HG03045 (cell line): ENCODE measurements around the gene MRTFA.
"Not testable (repeated sequence)": the region's sequence is repeated elsewhere in the genome, so short reads cannot be mapped to it uniquely, and the experiment has no call there.

Experiments used
- ATAC-seq: cut with Tn5 transposase; IDR thresholded peaks from one replicate; pipeline ENCODE4 v1.9.1; 2021; ENCODE audit warnings: mild to moderate bottlenecking, moderate library complexity; ENCODE audit not compliant: unreplicated experiment

The MRTFA gene

DNA sequence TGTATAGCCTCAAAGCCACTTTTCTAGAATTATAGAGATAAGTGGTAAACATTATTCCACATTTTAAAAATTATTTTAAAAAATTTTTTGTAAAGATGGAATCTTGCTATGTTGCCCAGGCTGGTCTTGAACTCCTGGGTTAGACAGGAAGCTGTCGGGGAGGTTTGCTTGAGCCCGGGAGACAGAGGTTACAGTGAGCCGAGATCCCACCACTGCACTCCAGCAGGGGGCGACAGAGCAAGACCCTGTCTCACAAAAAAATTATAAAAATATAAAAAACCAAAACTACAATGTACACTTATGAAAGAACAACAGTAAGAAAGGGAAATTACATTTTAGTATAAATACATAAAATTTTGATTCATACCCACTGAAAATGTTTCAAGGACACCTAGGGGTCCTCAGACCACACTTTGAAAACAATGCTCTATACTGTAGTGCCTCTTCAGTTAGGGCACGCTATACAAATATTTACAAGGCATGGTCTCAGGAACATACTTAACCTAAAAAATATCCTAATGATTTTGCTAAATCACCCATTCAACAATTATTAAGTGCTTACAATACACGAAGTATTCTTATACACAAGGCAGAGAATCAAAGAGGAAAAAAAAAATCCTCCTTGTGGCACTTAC lies 111.2 kb downstream of the MRTFA start:
- no peak for ATAC-seq

DNA sequence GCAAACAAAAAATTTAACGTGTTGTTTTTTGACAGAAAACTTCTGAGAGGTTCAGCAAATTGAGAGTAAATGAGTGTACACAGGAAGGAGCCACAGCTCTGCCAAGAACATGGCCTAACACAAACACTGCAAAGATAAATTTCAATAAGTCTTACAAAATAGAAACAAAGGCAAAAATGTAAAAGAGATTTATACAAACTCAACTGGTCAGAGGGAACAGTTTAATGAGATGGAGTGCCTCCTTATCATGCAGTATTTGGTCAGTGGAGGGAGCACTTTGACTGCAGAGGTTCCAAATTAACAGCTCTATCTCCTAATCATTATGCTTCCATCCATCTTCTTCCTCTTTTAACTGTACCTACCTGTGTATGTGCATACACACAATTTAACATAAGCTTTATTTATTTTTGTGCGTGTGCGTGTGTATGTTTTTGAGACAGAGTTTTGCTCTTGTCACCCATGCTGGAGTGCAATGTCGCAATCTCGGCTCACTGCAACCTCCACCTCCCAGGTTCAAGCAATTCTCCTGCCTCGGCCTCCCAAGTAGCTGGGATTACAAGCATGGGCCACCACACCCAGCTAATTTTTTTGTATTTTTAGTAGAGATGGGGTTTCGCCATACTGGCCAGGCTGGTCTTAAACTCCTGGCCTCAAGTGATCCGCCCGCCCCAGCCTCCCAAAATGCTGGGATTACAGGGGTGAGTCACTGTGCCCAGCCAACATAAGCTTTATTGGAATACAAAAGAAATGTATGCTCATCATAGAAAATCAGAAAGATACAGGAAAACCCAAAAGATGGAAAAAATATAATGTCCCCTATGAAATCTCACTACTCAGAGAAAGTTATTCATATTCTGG lies 111.9 kb downstream of the MRTFA start:
- no peak for ATAC-seq

DNA sequence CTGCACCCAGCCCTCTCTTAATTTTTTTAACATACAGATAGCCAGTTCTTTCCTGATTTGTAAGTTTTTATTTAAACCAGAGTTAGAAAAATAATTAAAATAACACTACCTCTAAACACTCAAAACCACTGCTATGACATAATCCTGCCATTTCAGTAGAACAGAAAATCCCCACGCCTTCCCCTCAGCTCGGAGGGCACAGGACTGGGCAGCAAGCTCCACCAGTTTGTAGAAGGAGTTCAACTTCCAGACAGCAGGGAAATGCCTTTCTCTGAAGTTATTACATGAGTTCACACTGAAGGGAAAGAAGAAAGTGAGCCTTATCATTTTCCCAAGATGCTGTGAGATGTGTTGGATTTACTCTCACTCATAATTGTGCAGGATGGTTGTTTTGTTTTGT lies 114.4 kb downstream of the MRTFA start:
- no peak for ATAC-seq

DNA sequence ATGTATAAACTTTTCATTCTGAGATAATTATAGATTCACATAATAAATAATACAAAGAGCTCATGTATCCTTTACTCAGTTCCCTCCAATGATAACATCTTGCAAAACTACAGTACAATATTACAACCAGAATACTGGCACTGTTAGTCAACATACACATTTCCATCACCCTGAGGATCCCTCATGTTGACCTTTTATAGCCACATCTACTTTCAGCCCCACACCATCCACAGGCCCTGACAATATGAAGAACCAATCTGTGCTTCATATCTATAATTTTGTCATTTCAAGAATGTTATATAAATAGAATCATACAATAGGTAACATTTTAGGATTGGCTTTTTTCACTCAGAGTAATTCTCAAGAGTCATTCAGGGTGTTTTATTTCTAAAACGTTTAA lies 115.5 kb downstream of the MRTFA start:
- ATAC-seq, result no peak

DNA sequence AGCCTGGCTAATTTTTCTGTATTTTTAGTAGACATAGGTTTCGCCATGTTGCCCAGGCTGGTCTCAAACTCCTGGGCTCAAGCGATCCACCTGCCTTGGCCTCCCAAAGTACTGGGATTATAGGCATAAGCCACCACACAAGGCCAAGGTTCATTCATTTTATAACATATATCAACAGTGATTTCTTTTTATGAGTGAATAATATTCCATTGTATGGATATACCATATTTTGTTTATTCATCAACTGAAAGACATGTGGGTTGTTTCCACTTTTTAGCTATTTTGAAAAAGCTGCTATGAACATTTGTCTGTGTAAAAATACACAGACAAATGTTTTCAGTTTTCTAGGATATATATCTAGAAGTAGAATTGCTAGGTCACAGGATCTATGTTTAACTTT lies 116.0 kb downstream of the MRTFA start:
- no peak for ATAC-seq

DNA sequence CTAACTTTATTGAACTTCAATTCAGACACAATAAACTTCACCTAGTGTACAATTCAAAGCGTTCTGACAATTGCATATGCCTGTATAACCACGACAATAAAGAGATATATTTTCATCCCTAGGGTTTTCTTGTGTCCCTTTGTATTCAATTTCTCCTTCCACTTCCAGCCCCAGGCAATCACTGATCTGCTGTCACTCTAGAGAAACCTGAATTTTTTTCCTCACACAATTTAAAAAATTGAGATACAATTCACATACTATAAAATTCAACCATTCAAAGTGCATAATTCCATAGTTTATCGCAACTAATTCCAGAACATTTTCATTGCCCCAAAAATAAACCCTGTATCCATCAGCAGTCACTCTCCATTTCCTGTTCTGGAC lies 116.6 kb downstream of the MRTFA start:
- ATAC-seq, result no peak

DNA sequence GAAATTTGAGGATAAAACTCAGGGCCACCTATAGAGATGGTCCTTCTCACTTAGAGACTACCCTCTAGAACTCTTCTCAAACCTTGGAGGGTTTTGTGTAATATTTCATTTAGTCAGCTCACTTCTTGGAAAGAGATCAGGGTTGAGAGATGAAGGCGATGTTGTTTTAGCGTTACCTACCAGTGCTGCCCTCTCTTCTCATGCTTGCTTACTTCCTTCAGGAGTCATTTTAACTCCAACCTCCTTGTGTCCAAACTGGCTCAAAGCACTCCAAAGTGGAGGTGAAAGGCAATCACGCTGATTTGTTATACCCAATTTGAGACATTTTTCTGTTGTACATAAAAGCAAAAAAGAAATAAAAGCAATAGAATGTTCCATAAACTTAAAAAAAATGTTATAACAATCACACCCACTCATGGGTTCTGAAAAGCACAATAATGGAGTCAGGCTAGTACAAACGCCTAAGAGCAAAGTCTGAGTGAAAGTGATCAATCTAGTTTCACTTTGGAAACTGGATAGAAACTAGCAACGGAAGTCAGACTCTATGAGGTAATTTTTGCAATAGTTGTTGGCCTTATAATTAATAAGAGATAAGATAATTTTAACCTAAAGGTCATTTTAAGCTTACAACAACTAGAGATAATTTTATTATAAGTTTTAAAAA lies 117.1 kb downstream of the MRTFA start:
- no peak for ATAC-seq

DNA sequence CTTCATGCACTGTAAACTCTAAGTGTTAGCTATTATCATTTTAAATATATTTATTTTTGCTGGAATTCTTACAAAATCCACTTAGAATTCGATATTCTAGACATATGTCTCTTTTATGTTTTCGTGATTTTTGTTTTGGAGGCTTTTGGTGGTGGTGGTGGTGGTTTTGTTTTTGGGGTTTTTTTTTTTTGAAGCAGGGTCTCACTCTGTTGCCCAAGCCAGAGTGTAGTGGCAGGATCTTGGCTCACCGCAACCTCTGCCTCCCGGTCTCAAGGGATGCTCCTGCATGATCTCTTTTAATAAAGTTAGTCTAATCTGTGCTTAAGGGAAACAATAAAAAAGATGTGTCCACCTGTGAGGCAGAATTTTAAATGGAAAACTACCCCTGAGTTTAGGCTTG lies 117.7 kb downstream of the MRTFA start:
- no peak for ATAC-seq

DNA sequence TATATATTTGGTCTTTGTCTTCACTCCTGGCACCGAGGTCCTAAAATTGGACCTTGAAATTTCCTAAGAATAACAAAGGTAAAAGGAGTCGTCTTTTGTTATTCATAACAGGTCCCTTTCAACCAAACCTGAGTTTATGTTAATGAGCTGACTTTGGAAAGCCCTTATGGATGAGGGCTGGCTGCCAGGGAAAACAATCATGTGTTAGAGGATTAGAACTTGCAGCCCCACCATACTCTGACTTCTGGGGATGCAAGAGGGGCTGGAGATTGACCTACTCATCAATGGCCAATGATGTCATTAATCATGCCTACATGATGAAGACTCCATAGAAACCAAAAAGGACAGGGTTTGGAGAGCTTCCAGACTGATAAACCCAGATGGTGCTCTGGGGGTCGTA lies 118.9 kb downstream of the MRTFA start:
- no peak for ATAC-seq

DNA sequence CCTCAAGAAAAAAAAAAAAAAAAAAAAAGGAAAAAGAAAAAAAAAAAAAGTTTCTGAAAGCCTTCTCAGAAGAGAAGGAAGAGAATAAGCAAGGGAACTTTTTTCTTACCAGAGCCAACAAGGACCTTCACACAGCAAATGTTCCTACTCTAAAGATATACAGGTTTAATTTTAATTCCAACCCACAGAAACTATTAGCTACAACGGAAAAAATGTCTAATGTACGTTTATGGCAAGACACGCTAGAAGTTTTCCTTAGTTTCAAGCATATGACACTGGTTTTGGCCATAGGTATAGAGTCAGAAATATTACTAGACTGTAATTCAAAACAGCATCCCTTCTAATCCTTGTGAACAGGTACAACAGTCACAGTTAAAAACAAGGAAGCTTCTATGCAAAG lies 120.1 kb downstream of the MRTFA start:
- ATAC-seq, result no peak

DNA sequence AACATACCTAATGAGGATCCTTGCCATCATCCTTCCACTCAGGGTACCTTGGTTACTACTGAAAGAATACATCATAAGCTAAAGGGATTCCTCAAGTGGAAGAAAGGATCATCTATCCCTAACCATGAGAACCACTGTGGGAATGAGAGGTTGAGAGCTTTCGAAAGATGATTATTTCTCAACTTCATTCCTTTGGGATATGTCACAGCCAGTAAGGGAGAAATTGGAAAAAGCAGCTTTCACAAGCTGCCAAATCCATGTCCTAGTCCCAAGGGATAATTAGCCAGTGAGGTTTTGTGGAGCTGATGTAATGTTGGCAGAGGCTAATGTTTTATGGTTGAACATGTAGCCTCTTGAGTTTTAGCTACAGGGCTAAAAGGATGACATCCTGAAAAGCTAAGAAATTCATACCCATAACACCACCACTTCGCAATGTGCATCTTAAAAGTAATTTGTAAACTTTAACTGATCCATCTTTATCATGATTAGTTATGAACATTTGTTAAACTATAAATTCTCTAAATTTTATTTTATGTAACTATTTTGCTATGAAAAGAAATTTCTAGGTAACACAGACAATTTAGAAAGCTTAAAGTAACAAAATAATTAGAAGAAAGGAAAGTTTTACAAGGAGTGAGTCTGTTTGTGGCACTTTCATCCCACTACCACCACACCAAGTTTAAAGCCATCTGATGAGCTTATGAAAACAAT lies 123.9 kb downstream of the MRTFA start:
- ATAC-seq, result no peak

DNA sequence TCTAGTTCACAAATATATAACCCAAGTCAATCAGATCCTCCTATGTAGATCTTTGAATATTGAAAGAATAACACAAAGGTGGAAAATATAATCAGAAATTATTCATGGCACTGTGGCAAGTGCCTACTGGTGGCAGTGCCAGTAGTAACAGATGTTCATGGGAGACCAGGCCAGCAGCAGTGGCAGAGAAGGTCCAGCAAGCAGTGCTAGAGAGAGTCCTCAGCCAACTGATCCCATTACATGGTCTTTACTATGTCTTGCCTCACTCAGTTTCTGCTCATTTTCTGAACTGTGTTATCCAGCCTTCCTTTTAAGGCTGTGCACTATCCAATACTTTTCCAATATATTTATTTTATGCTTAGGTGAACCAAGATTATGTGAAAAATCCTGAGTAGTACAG lies 124.9 kb downstream of the MRTFA start:
- ATAC-seq, result no peak

DNA sequence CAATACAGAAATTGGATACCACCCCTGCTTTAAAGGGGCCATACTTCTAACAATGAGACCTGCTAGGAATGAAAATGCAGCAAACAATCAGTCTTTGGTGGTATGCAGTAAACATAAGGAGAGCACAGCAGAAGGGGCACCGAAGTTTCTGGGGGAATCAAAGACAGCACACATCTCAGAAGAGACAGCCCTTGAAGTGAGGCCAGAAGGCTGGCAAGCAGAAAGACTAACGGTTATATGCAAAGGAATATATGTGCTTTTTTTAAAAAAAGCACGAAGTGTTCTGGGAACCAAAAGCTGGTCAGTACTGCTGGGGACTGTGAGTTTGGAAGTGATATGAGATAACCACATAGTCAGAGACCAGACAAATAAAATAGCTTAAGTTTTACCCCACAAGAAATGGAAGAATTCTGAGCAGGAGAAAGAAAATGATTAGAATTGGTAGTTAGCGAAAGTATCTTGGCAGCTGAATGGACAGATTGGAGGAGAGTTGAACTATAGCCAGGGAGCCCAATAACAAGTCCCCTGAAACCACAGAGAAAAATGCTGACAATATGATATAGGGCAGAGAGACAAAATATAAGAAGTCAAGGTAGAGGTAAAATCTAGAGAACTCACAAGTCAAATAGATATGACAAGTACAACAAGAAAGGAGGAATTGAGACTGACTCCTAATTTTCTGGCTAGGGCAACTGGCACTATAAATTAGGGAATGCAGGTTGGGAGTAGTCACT lies 125.7 kb downstream of the MRTFA start:
- ATAC-seq, result no peak

DNA sequence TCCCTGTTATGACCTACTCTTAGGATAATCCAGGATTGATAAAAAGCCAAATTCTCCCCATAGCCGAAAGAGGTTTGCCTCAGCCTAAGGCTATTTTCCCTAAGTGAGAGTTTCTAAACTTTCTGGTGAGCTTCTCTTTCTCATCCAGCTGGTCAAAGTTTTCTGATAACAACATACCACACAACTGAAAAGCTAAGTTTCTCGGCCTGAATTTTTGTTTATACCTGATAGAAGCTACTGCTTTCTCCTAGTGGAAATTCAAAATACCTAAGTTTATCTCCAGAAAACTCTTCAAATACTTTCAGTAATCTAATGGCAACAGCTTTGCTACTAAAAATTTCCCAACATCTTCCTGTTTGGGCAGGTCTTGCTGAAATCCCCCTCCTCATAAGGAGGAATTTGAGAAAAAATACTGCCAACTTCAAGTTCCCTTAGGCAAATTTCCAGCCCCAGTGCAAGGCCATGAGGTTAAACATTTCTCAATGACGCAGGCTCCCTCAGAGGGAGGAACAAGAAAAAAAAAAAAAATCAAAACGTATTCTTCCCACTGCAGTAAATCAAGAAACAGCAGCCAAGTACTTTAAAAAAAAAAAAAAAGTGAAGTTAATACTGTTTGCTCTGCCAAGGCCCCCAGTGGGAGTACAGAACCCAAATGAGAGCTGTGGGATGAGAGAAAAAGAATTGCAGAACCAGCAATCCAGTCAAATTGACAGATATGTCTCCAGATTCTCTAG lies 127.0 kb downstream of the MRTFA start:
- no peak for ATAC-seq

DNA sequence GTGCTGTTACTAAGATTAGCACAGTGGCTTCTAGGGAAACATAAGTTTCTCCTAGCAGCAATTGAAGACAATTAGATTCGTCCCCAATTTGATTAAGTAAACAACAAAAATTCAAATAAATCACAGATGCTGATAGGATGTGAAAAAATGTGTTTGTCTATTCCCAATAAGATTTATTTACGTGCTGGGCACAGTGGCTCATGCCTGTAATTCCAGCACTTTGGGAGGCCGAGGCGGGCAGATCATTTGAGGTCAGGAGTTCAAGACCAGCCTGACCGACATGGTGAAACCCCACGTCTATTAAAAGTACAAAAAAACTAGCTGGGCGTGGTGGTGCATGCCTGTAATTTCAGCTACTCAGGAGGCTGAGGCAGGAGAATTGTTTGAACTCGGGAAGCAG lies 128.5 kb downstream of the MRTFA start:
- not testable (repeated sequence) for ATAC-seq

DNA sequence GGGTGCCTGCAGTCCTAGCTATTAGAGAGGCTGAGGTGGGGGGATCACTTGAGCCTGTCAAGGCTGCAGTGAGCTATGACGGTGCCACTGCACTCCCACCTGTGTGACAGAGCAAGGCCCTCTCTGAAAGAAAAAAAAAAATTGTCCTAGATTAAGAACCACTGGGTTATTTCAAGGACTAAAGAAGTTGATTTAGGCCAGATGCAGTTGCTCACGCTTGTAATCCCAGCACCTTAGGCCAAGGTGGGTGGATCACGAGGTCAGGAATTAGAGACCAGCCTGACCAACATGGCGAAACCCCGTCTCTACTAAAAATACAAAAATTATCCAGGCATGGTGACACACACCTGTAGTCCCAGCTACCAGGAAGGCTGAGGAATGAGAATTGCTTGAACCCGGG lies 129.0 kb downstream of the MRTFA start:
- ATAC-seq, result no peak

DNA sequence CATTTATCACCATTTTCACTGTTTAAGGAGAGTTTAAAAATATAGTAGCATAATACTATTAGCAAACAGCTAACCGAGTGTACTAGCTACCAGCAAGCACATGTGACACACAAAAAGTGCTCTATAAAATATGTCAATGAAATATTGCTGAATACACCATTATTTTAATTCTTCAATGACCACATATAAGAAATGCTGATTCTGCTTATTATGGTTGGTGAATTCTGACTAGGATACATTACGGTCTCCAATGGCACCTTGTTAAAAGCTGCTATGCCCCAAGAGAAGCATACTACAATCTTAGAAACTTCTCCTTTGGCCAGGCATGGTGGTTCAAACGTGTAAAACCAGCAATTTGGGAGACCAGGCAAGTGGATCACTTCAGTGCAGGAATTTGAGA lies 129.8 kb downstream of the MRTFA start:
- no peak for ATAC-seq

DNA sequence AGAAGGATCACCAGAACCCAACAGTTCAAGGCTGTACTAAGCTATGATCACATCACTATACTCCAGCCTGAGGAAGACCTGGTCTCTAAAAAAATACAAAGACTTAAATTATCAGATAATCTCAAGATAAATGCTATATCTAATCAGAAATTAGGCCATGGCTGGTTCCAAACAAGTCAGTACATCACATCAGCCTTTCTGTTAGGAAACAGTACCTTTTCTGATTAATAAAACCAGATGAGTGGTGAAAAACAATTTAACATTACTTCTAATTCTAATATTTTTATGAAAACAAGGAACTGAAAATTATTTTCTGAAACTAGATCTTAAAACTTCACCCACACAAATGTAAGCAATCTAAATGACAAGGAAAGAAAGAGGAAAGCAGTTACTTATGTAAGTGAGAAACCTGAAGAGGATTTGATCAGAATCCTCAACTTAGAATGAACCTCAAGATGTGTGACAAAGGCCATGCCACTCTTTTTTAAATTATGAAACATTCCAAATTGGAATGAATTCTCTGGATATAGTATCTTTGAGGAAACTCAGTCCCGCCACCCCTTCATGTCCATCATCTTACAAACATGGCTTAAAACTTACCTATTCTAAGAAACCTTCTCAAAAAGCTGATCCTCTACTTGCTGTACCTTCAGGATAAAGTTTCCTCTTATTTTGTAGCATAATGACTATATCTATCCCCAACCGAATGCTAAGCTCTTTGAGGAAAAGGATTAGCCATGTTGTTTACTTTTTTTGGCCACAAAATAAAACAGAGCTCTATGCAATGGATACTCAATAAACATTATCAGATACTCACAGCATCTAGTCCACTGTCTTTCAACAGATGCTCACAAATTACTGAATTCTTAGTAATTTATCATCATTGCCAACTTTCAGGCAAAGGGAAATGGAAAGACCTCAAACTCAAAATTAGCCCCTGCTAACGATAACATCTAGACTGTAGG lies 132.0 kb downstream of the MRTFA start:
- no peak for ATAC-seq

DNA sequence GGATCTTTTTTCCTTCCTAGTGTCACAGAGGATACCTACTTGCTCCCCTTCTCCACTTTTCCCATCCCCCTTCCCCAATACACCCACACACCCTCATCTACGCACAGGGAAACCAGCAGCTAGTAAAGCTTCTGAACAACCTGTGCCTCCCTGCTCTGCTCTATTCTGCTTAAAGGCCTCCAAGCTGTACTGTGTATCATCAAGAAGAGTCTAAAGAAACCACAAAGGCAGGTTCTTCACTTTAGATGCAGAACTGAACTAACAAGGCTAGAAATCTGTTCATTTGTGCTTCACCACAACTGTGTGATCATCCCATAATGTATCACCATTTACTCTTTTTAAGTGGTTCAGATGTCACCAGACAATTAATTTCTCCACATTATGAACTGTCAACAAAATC lies 133.6 kb downstream of the MRTFA start:
- no peak for ATAC-seq
